HG03469 (cell line): ENCODE results near the gene TSPAN12.
"Not testable (repeated sequence)": the region's sequence is repeated elsewhere in the genome, so short reads cannot be mapped to it uniquely, and the experiment has no call there.

ENCODE experiments used
- ATAC-seq: cut with Tn5 transposase; IDR thresholded peaks from one replicate; pipeline ENCODE4 v1.9.1; 2021; ENCODE audit warnings: mild to moderate bottlenecking, moderate library complexity, moderate number of reproducible peaks; ENCODE audit not compliant: unreplicated experiment

TSPAN12 gene

DNA sequence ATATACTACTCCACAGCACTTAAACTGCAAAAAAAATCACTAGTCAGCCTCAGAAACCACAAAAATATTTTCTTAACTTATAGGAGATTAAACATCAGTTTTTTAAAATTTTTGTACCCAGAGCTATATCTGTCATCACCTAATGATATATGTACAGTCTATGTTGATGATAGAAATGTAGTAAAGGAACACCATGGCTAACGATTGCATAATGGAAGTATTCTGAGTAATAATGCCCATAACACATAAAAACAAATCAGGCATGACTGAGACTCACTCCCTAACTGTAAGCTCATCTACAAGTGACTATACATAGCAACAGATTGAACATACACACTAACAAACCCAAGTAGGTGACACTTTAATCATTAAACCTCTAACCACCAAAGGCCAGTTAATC is 51.3 kb downstream of the TSPAN12 start:
- peak; percentile 47 for ATAC-seq

DNA sequence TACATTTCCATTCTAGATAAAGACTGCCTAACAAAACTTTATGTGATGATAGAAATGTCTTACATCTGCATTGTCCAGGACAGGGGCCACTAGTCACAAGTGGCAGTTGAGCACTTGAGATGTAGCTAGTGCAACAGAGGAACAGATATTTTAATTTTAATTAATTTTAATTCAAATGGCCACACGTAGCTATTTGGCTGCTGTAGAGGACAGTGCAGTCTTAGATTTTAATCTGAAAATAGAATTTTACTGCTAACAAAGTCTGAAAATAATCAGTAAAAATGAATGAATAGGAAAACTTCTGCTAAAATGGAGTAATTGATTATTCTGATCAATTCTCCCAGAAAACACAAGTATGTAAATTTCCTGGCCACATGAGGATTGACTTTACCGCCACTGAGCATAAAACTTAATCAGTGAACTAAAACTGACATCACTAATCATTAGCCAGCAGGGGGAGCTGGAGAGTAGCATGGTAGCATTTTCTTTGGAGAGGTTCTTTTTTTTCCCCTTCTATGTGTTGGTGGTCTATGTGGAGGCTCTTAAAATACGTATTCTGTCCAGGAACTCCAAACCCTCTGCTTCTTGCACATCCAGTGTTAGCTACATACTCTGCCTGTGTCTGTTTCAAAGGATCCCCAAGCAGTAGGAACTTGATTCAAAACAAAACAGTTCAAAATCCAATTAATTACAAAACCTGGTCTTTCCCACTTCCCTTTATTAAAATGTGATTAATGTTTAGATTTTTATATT is 52.1 kb downstream of the TSPAN12 start:
- no peak for ATAC-seq

DNA sequence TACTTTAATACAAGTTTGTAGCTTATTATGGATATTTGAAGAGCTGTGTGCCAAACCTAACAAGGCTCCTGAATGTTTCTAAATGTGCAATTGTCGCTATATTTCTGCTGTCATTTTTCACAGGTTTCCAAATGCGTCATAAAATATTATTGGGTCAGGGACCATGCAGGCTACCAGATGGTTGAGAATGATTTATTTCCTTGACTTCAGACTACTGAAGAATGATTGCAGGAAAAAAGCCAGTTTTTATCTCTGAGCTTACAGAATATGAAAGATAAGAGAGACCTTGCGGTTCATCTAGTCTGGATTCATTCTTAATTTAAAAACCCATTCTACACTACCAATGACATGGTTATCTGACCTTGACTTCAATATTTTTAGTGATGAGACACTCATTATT is 55.2 kb downstream of the TSPAN12 start:
- ATAC-seq = no peak

DNA sequence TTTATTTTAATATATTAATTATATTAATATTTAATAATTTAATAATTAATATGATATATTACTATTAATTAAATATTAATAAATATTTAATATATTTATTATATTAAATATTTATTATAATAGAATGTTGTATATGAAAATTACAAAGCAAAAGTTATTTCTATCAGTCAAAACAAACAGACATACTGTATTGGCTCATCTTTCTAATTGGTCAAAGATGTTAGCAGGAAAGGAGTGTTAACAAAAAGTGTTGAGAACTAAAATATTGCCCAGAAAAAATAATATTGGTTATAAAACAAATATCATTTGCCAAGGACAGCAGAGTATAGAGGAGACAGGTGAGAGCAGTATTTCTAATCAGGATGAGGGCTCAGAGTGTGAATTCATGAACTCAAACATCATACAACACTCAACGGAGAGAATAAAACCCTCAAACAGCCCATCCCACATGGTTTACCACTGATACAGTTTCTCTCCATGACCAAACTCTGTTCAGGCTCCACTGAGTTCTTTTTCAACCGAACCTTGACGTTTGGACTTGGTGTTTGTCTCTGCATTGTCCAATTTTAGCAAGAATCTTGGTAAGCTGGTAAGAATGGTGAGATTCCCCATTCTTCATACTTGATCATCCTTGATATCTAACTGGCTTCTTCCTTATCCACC is 58.0 kb downstream of the TSPAN12 start:
- ATAC-seq = no peak

DNA sequence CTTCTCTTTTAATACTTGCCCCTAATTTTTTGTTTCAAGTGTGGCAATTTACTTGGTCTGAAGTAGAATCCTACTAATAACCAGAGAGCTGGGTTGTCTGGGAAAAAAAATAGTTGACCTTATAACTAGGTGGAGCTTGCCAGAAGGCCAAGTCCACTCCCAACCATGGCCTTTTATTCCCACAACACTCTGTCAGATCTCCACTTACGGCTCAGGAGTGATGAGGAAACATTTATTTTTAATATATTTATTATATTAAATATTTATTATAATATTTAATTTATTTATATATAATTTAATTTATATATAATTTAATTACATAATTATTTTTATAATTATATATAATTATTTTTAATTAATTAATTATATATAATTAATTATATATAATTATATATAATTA is 58.8 kb downstream of the TSPAN12 start:
- ATAC-seq = no peak

DNA sequence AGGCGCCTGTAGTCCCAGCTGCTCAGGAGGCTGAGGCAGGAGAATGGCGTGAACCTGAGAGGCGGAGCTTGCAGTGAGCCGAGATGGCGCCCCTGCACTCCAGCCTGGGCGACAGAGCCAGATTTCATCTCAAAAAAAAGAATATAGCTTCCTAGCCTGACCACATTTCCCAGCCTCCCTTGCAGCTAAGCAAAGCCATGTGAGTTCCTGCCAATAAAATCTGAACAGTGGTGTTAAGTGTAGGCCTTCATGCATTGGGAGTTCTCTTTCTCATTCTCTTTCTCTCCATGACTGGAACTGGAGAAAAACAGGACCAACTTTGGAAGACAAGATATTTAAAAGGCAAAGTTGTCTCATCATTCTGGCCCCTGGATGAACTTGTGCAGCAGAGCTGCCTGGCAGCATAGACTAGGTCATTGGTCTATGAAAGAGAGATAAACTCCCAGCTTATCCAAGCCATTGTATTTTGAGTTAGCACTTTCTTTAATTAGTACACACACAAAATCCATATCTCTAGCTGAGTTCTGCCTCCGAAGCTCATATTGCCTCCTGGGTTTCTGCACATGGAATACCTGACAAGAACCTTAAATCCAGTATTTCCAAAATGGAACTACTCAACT is 60.8 kb downstream of the TSPAN12 start:
- no peak for ATAC-seq

DNA sequence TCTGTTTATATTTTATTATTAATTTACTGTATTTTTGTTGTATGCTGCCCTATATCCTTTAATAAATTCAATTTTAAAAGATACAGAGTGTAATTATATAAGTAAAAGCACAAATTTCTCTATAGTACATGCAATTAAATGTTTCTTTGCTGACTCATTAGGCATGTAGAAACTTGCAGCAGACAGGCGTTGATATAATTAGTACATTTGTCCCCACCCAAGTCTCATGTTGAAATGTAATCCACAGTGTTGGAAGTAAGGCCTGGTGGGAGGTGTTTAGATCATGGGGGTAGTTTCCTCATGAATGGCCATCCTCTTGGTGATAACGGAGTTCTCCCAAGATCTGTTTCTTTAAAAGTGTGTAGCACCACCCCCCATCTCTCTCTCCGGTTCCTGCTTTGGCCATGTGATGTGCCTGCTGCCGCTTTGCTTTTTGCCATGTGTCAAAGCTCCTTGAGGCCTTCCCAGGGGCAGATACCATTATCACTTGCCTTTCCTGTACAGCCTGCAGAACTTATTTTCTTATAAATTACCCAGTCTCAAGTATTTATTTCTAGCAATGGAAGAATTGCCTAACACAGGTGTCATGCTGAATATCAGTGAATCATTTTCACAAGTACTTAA is 63.7 kb downstream of the TSPAN12 start:
- no peak for ATAC-seq

DNA sequence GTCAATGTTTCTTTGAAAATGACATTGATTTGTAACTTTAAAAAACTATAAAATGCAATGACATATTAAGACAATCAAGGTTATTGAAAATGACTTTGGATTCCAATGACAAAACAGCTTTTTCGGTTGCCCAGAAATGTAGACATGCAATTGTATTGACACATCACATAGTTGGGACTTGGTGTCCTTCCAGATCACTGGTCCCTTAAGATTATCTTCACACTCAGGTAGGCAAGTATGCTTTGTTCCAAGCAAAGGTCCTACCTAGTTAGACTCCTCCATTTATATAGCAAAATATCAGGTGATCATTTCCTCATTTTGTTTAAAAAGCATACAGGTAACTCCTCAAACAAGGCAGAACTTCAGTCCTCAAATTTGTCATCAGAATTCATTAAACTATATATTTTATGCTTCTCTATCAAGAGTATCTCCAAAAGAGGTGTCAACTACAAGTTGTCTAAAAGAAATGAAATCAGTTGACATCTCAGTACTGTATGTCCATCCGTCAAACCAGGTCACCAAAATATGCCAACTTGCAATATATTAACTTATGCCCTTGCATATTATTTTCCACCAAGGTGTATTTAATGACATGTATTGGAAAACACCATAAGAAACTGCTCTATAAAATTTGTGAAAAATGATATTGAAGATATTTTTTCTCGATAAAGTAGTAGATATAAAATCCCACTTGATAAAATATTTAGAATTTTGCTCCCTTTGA is 64.6 kb downstream of the TSPAN12 start:
- ATAC-seq = no peak

DNA sequence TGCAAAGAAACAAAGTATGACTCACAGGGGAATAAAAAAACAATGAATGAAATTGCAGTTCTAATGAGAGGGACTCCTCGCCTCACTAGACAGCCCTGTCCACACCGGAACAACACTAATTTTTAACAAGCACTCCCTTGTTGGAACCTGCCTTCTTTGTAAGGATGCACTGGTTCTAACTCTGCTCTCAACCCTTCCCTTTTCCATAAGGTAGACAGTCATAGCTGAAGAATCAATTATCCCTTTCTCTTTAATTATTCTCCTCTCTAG is 65.1 kb downstream of the TSPAN12 start:
- no peak for ATAC-seq

DNA sequence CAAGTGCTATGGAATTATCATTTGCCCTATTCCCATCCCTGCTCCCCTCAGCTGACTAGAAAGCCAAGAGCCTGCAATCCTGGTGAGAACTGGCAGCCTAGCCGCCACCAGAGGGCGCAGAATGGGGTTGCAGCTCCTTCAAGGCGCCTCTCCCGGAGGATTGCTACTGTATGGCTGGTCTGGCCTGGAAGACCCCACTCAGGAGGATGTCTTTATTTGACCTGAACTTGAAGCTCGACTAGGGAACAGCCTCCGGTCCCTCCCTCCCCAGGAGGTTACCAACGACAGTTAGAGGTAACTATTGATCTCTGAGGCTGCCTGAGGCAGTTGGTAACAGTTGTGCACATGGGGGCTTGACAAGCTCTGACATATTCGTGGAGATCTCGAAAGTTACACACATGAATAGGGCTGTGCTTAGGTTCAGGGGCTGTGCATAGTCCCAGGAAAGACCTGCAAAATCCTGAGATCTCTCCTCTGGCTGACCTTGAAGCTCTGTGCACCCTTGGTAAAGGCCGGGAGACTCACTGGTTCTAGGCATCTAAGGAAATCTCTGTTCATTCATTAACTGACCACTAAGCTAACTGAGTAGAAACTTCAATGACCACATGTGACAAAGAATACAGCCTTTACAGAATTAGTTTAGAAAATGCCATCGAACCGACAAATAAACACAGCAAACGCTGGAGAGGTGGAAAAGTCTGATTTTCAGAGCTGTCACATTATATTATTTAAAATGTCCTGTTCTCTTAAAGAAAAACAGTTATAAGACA is 65.7 kb downstream of the TSPAN12 start:
- peak; percentile 75 for ATAC-seq

DNA sequence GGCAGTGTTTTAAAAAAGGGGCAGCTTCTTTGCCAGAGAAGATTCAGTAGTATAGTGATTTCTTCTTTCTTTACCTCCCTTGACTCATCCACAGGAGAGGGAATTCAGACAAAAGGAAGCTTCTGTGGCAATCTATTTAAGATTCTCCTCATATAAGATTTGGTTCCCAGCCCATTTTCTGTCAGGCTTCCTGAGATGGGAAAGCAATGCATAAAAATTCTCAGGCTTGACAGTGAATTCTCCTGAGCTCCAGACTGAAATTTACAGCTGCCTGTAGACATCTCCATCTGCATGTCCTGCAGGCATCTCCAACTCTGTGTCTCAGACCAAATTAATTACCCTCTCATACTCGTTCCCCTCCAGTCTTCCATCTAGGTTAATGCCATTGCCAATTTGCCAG is 72.8 kb downstream of the TSPAN12 start:
- ATAC-seq = no peak

DNA sequence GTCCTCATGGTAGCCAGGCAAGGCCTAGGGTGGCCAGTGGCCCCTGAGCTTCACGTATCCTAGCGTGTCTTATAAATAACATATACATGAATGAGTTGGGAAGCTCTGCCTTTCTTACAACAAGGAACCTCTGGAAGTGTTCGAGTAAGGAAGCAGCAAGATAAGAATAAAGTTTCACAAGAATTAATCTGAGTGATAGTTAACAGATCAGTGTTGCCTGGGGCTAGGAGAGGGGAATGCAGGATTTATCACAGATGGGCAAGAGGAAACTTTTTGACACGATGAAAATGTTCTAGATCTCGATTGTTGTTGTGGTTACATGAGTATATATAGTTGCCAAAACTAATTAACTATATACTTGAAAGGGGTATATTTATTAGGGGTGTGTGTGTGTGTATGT is 74.2 kb downstream of the TSPAN12 start:
- ATAC-seq = no peak

DNA sequence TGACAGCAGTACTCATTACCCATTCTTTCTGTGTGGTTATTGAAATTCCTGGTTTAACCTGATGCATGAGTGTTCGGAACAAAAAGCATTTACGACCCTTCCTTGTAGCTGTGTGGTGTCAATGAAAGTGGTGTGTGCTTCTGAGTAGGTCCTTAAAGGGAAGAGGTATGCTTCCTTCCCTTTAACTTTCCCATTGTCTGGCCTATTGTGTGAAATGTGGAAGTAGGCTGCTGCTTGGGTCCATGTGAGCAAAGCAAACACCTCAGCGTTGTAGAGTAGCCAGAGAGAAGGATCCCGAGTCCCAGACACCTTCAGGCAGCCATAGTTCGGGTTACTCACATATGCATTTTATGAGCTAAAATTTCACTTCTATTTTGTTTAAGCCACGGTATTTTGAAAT is 74.7 kb downstream of the TSPAN12 start:
- ATAC-seq = no peak

DNA sequence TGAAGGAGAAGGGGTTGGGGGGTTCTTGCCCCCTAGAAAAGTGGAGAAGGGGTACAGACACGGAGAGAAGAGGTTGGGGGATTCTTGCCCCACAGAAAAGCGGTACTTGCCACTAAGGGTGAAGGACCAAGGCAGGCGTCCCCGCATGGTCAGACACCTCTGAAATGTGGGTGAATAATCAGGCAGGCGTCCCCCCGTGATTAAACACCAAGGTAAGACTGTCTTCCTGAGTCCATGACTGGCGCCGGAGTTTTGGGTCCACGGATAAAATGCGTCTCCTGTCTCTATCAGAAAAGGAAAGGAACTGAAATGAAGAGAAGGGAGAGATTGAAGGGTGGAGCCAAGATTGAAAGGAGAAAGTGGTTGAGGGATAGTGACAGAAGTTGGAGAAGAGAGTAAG is 76.0 kb downstream of the TSPAN12 start:
- not testable (repeated sequence) for ATAC-seq

DNA sequence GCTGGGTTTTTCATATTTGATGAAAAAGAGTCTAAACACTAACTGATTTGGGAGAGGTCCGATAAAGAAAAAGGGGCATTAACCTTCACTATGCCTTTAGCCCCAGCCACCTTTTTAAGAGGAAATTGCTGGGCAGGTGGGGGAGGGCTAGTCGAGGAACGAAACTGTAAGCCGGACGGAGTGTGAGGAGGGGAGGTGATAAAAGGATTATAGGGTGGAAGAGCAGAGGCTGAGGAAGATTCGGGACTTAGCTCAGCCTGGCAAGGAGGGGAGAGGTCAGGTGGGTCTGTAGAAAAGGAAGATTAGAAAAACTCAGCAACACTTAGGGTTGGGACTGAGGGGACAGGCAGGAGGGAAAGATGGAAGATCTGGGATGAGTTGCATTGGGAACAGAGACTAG is 77.0 kb downstream of the TSPAN12 start:
- no peak for ATAC-seq

DNA sequence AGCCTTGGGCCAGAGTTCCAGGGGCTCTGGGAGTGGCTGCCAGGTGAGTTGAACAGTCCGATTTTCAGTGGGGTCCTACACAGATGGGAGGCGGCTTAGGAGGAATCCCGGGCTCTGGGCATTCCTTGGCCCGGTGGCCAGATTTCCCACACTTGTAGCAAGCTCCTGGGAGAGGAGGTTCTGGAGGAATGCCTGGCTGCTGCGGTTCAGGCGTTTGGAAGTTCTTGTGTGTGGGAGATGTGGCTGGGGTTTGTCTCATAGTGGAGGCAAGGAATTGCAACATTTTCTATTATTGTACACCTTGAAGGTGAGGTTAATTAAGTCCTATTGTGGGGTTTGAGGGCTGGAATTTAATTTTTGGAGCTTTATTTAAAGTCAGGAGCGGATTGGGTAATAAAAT is 77.5 kb downstream of the TSPAN12 start:
- not testable (repeated sequence) for ATAC-seq

DNA sequence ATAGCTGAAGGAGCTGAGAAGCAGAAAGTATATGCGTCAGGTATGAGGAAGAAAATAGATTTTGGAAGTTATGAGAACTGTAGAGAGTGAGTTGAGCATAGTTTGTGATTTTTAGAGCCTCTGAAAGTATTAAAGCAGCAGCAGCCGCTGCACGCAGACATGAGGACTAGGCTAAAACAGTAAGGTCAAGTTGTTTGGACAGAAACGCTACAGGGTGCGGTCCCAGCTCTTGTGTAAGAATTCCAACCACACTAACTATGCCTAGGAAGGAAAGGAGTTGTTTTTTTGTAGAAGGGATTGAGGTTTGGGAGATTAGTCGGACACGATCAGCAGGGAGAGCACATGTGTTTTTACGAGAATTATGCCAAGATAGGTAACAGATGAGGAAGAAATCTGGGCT is 78.9 kb downstream of the TSPAN12 start:
- not testable (repeated sequence) for ATAC-seq

DNA sequence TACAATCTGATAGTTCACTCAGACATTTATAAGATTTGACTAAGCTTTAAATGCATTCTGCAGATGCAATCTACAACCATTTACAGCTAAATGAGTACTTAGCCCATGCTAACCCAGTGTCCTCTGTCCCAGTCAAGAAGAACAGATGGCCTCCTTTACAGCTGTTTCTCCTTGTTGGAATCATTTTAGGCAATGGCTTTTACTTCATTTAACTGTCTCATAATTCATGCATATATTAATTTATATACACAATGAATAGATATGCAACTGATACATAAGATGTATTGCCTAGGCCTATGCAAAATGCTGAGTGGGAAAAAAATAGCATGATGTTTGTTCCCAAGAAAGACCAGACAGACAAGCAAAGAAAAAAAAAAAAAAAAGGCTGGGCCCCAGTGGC is 82.2 kb downstream of the TSPAN12 start:
- ATAC-seq = no peak

DNA sequence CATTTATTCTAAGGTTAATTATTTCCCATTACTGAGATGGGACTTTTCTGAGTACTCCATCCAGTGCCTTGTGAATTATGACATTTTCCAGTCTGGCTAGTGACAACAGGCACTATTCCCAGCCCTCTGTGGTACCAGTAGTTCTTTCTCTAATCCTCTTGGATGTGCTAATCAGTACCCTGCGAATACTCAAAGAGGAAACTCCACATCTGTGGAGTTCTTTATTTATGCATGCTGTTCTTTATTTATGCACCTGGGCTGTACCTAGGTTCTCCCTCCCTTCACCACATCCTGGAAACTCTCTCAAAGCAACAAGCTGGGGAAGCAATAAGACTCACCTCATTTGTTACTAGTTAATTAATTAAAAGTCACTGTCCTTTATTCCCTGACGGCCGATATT is 83.5 kb downstream of the TSPAN12 start:
- ATAC-seq = no peak

DNA sequence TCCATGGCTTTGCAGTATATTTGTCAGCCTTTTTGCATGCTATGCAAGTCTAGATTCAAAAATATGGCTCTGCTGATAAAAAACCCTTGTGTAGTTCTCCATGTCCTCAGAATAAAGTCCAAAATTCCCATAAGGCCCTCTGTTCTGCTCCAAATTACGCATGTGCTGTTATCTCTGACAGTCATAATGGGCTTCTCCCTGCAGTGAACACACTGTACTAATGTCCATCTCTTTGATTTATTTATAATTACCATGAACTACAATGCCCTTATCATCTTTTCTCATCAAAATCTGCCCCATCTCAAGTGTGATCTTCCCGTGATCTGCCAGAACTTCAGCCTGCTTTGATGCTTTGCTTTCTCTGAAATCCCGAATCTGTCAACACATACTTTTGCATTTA is 87.7 kb downstream of the TSPAN12 start:
- ATAC-seq = no peak

DNA sequence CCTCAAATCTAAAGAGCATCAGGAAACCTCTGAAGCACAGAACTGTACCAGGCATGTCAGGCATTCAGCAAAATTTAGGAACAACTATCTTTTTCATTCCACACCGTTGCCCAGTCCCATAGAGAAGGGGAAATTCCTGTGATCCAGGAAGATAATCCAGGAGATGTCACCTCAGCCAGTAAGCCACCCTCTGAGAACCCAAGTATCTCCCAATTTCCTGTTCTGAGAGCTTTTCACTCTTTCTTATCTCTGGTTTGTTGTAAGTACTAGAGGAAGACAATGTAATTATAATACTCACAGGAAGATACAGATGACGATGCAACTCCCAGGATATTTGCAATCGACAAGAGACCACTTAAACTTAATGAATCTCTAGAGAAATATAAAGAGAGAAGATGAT is 97.1 kb downstream of the TSPAN12 start:
- no peak for ATAC-seq
